8988T (cell line): ENCODE measurements around the gene CMIP.
"Not testable (repeated sequence)": the region's sequence is repeated elsewhere in the genome, so short reads cannot be mapped to it uniquely, and the experiment has no call there.

Experiments used
- DNase-seq: peaks from one replicate; pipeline ENCODE4 v3.0.0; 2011

Gene CMIP

DNA sequence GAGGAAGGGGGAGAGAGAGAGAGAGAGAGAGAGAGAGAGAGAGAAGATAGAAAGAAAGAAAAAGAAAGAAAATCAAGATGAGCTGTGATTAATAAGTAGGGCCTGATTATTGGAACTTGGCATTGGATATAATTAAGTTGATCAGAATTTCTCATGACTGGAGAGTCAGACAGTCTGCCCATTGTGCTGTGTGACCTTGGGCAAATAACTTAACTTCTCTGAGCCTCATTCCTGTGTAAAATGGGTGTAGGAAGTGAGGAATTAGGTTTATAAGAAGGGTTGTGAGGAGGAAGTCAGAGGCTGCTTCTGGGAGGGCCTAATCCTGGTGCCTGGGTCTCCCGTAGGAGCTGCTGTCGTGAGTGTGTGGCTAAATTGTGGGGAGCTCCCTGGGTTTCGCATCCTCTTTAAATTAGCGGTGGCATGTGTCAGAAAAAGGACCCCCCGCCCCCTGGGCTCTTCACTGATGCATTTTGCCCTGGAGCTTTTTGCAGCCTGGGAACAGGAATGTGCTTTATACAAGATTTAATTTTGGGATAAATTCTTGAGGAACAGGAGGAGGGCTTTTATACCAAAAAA, 76.0 kb downstream of the CMIP start:
- DNase-seq, result no peak

DNA sequence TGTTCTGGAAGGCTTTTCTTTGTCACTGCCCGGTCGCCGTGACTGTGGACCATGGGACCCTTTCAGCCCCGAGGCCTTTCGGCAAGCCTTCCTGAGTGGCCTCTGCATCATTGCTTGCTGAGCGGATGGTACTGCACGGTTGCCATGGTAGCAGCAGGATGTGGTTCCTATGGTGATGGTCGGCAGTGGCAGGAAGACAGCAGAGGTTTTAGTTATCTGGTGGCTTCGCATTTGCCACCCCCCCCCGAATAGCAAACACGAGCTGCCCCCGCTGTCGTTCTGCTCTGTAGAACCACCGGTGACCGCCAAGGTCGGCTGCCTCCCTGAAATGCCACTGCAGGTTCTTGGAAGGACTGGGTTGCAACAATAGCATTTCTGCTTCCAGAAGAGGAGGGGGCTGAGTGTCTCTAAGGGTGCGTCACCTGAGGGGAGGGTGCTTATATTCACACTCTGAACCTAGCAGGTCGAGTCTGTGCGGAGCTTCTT, 76.6 kb downstream of the CMIP start:
- no peak for DNase-seq

DNA sequence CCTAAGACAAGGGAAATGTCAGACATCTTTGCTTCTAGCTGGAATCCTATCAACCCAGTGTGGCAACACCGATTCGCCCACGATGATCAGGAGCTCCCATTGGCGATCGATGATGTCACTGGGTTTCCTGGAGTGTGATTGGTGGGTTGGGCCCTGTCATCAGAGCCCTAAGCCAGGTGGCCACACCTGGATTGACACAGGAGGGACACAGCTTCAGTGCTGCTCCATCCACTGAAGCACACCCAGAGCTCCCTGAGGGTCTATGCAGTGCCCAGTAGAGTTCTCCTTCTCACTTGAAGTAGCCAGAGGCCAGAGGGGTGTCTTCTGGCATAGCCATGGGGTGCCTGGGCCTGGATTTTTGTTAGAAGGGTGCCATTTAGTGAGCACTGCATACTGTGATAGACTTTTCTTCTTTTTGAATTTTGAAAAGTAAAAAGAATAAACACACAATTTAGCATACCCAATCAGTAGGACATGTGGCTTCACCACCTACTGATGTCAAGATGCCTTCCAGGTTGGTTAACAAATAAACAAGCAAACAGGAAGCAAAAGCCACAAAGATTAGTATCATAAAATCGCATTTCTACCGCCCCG, 77.6 kb downstream of the CMIP start:
- DNase-seq, result no peak

DNA sequence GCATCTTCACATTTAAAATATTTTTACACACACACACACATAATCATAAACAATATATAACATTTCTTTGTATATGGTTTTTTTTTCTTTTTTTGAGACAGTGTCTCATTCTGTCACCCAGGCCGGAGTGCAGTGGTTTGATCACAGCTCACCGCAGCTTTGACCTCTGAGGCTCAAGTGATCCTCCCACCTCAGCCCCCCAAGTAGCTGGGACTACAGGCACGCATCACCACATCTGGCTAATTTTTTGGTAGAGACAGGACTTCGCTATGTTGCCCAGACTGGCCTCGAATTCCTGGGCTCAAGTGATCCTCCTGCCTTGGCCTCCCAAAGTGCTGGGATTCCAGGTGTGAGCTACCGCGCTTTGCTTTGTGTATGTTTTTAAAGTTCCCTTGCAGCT, 78.2 kb downstream of the CMIP start:
- DNase-seq, result not testable (repeated sequence)

DNA sequence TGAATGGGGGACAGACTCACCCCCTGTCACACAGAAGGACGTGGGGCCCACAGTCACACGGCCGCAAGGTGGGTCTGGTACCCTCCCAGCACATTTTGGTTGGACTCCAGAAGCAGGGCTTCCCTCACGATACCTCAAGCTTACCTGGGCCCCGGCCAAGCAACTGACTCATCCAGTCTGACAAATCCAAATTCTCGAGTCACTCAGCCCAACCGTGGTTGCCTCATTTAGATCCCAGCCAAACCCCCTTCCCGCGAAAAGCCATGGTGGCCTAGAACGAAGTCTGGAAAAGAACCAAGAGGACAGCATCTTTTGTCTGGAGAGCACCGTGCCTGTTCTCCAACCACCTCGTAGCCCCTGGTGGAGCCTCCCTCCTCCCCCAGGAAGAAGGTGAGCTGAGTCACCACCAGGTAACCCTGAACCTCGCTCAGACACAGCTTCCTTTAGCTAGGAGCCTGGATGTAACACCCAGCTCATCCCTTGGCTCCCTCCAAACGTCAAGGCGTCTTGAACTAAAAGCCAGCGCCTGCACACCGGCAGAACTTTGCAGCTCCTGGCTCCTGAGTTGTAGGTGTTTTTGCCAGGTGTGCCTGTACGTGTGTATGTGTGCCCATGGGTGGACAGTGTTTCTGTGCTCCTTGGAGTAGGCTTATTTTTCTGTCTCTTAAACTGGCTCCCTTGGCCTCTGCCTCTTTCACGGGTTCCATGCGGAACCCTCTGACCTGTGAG, 78.9 kb downstream of the CMIP start:
- DNase-seq, result no peak

DNA sequence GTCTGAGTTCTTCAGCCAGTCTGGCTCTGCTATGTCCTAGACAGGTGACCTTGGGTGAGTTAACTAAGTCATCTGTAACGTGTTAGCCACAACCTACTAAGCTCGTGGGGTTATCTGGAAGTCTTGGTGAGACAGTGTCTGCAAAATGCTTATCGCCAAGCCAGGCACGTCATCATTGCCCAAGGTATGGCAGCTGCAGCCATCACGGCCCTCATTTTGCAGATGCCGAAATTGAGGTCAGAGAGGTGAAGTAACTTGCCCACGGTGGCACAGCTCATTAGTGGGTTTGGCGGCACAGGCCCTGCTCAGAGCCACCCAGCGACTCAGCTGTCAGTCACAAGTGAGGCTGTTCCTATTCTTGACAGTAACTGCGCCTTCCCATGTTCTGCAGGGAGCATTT, 79.8 kb downstream of the CMIP start:
- no peak for DNase-seq

DNA sequence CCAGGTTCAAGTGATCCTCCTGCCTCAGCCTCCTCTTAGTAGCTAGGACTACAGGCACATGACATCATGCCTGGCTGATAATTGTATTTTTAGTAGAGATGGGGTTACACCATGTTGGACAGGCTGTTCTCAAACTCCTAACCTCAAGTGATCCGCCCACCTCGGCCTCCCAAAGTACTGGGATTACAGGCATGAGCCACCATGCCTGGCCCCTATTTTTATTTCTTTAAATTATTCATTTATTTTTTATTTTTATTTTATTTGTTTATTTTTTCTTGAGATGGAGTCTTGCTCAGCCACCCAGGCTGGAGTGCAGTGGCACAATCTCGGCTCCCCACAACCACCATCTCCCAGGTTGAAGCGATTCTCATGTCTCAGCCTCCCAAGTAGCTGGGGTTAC, 80.3 kb downstream of the CMIP start:
- not testable (repeated sequence) for DNase-seq

DNA sequence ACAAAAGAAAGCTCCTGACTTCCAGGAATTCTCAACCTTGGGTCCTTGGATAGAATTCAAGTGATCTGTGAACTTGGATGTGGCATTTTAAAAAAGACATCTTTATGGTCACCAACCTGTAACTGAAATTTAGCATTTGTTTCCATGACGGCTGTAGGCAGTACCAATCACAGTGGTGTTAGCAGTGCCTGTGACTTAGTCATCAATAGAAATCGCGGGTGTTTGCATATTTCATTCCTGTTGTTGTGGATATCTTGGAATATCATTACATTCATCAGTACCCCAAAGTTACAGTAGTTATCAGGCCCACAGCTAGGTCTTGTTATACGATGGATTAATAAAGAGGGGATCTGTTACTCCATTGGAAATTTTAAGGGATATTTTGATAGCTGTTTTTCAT, 81.6 kb downstream of the CMIP start:
- DNase-seq, result no peak

DNA sequence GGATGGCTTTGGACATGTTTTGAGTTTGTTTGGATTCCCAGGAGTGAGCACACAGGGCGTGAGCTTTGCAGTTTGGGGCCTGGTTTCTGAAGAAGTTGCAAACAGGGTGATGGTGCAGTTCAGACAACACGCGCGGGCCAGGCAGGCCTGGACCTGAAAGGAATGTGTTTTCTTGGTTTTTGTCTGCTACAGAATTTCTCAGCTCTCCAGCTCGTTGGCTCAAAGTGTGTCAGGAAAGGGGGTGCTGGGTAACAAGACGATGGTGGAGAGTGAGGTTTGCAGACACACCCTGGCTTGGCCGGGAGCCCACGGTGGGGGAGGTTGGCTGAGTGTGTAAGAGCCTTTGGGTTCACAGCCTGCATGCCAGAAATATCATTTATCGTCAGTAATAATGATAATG, 82.3 kb downstream of the CMIP start:
- no peak for DNase-seq

DNA sequence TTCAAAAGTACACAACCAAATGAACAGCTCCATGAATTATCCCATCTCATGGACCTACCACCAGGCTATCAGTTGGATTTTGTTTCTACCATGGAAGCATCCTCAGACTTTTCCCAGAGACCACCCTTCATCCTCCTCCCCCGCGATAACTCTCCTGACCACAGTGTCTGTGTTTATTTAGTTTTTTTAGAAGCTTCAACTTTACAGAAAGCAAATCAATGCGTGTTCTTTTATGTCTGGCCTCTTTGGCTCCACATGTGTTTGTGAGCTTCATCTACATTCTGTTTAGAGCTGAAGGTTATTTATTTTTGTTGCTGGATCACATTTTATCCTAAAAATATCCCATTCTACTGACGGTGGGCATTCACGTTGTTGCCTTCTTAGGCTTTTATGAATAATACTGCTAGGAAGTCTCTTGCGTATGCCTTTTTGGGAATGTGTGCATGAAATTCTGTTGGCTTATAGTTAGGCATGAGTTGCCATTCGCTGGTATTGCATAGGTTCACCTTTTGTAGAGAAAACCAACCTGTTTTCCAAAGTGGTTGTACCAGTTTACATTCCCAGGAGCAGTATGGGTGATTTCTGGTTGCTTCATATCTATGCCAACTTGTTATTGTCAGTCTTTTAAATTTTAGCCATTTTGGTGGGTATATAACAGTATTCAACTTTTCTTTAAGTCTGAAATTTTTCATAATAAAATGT, 83.0 kb downstream of the CMIP start:
- DNase-seq, result no peak

DNA sequence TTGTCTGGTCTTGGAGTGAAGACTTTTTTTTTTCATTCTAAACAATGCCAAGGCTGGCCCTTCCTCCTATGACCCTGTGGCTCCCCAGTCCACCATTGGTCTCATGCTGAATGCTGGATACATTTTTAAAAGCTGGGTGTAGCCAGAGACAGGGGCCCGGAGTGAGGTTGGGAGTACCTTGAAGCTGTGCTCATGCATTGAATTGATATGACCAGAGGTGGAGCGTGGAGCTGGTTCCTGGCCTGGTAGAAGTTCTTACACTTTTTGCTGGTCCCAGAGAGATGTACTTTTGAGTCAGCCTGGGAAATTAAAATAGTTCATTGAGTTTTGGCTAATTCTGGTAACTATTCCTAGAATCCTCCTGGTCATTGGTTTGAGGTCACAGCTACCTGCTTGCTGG, 83.6 kb downstream of the CMIP start:
- no peak for DNase-seq

DNA sequence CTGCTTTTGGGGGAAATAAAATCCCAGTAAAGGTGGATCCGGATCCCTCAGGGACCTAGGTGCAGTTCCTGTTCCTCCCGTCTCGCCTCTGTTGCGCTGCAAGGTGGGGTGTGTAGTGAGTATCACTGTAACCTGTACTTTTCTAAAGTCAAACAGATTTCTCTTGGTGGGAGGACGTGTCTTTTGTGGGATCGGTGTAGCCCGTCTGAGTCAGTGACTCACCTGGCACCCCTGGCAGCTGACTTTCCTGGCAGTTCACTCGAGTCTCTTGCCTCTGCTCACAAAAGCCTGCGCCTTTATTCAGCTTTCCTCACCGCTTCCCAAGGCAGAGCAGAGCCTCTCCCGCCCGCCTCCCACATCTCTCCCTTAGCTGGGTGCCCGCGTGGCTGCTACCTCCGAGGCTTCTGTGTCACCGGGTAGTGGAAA, 85.7 kb downstream of the CMIP start:
- DNase-seq, result no peak

DNA sequence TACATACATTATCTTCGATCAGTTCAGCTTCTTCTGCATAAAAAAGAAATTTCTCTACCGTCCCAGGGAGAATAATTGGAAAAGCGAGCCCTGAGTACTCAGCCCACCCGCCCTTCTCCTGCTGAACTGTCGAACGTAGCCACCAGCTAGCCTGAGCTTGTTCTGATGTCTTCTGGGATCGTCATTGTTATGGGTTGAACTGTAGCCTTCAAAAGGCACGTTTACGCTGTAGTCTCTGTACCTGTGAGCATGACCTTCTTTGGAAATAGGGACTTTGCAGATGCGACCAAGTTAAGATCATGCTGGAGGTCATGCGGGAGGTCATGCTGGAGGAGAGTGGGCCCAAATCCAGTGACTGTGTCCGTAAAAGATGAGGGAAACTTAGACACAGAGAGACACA, 86.2 kb downstream of the CMIP start:
- DNase-seq, result no peak

DNA sequence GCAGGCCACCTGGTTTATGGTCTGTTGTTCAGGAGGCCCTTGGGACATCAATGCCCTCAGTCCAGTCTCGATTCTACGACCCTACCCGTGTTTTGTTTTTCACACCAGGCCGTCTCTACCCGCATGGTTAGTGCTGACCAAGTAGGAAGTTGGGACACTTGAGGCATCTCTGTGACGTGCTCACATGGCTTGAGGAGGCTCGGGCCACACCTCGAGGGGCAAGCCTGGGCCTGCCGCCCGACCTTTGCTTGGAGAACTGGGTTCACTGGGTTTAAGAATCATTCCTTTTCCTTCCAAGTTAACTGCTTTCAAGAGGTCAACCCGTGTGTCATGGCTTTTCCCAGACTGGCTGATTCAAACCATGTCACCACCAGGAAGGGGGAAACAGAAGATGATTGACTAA, 86.8 kb downstream of the CMIP start:
- DNase-seq, result no peak

DNA sequence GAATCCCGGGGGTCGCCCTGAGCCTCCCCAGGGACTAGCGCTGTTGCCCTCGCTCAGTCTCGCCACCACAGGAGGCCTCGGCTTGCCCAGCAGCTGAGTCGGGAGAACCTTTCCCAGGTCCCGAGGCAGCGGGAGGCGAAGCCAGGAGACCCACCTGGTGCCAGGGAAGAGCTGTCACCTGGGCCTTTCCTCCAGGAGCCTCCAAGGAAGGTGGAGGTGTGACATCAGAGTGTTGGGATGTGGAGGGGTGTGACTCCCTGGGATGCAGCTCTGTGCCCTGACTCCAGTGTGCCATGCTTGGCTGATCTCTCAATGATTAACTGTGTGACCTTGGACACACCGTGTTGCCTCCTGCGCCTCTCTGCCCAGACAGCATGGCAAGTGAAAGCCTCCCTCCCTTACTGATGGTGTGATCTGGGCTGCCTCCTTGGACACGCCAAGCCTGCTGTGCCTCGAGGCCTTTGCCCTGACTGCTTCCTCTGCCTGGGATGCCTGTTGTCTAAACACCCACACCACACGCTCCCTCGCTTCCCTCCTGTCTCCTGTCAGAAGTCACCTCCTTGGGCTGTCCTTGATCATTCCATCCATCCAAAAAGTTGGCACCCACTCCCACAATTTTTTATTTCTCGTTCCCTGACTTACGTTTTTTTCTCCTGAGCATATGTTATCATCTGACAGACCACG, 88.0 kb downstream of the CMIP start:
- no peak for DNase-seq

DNA sequence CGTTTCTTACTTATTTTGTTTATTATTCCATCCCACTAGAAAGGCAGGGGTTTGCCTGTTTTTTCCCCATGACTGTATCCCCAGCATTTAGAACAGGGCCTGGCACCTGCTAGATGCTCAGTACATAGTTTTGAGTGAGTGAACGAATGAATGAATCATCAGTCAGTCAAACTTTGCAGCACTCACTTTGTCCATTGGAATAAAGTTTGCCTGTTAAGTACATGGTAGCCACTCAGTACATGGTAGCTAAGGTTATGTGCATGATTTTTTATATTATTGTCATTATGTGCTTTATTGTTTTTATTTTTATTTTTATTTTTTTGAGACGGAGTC, 88.5 kb downstream of the CMIP start:
- no peak for DNase-seq

DNA sequence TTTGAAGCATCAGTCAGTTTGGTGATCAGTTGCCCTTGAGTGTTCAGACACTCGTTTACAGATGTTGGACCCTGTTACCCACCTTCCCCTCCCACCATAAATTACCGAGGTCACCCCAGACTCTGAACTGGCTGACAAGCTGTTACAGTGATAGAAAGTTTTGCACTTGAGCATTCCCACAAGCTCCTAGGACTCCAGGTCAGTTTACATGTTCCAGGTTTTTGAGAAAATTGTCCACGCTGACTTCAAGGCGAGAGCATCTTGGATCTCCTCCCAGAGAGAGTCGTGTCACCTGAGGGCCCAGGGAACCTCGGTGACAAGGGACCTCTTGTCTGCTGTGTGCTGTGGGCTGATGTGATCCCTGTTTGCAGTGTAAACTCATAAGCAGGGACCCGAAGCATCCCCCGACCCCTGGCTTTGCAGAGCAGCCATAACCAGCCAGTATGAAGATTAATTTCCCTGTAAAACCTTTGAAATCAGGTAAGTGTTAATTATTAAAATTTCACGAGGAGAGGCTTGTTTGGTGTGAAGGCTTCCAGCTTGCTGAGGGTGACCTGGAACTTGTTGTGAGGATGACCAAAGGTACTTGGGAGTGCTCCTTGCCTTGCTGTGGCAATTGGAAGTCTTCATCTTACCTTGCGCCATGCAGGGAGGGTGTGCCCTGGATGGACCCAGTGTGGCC, 91.2 kb downstream of the CMIP start:
- no peak for DNase-seq

DNA sequence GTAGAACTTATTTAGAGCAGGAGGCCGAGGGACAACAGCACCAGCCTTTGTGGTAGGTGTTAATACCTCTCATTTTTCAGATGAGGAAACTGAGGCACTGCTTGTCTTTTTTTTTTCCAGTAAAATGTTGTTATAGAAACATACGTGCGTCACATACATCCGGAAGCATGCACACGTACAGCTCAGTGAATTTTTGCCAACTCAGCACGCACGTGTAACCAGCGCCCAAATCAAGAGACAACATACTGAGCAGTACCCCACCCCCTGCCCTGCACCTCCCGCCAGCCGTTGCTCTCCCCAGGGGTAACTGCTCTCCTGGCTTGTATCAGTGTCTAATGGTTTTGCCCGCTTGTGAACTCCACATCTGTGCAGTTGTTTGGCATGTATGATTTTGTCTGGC, 92.0 kb downstream of the CMIP start:
- DNase-seq, result no peak

DNA sequence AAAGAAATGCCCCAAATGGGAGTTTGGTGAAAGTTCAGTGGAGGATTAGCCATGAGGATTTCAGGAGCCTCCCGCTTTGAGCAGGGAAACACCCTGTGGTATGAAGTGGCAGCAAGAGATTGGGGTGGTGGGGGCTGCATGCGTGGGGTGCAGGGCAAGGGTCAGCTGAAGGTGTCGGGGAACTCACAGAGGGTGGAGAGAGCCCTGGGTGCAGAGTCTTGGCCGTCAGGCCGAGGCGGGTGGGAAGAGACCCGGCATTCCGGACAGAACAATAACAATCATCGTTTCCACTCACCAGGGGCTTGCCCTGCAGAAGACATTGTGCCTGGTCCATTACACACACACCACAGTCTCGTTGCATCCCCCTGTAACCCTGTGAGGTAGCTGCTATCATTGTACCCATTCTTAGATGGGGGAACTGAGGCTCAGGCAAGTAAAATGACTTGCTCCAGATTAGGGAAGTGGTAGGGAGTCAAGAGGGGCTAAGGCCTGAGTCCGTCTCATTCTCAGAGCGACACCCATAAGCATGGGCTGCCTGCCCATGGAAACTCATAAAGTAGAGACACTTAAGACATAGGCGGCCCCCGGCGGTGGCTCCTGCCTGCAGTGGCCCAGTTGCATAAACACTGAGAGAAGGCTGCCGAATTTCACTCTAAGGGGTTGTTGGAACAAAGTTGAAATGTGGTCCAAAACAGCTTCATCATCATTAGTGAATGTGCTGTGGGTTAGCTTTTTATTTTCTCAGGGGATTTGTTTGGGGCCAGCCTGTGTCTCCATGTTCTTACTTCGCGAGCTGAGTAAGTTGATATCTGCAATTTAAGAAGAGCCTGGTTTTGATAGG, 93.3 kb downstream of the CMIP start:
- DNase-seq, result no peak

DNA sequence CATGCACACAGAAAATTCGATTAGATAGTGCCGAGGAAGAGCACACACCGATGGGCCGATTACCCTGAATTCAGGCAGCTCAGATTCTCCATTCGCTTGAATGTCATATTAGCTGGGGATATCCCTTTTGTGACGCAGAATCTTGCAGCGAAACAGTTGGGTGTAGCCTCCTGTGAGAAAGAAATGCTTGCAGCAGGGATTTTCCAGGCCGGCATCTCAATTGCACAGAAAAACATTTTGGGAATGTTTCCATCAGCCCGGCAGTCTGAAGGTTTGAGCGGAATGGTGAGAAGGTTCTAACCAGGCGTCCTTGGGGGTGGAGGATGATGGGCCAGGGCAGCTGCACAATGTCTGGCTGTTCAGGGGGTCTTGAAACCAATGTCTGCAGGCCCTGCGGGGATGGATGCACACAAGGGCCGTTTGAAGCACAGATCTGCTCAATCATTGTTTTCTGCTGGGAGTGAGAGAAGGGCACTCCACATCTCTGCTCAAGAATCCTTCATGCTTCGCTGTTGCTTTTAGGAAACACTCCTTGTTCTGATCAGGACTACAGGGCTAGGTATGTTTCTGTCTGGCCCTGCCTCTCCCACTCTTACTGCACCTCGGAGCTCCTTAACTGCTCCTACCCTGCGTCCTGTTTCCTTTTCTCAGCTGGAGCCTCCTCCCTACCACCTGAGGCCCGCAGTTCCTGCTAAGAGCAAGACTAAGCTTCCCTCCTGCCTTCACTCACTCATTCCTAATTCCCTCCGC, 94.6 kb downstream of the CMIP start:
- DNase-seq, result no peak
